GM12878 (cell line): ENCODE measurements around the gene CD180. TPM values are rescaled to one million over a fixed set of nuclear protein-coding genes. Genes with fewer than 3 reads are reported as not detected.

Experiments
- FOXK2 ChIP-seq: fragments of 450-650 bp; IDR thresholded peaks from 2 replicates; pipeline ENCODE4 v1.6.1; 2017; ENCODE audit warnings: mild to moderate bottlenecking, moderate library complexity
- HDGF ChIP-seq: fragments of 450-650 bp; IDR thresholded peaks from 2 replicates; pipeline ENCODE4 v1.6.1; 2016; ENCODE audit warnings: antibody characterized with exemption
- MEF2A ChIP-seq: IDR thresholded peaks from 2 replicates; pipeline ENCODE4 v1.6.1; 2011; ENCODE audit warnings: low read depth, mild to moderate bottlenecking, low read length, moderate library complexity; ENCODE audit not compliant: insufficient read depth
- MEF2B ChIP-seq: fragments of 450-650 bp; IDR thresholded peaks from 2 replicates; pipeline ENCODE4 v1.6.1; 2018; ENCODE audit warnings: mild to moderate bottlenecking, moderate library complexity; ENCODE audit not compliant: partially characterized antibody, poor library complexity, severe bottlenecking
- MTA3 ChIP-seq: IDR thresholded peaks from 2 replicates; pipeline ENCODE4 v1.6.1; 2012; ENCODE audit warnings: low read length, inconsistent platforms, borderline replicate concordance
- NFIC ChIP-seq: IDR thresholded peaks from 2 replicates; pipeline ENCODE4 v1.6.1; 2012; ENCODE audit warnings: low read depth, mild to moderate bottlenecking, inconsistent platforms, low read length, moderate library complexity
- NR2F1 ChIP-seq: fragments of 450-650 bp; conservative IDR thresholded peaks from 2 replicates; pipeline ENCODE4 v1.6.1; 2017; ENCODE audit warnings: mild to moderate bottlenecking
- PRDM15 ChIP-seq: fragments of 450-650 bp; formaldehyde crosslinking; IDR thresholded peaks from 2 replicates; pipeline ENCODE4 v1.4.0; 2020; ENCODE audit warnings: mild to moderate bottlenecking, moderate library complexity
- SIX5 ChIP-seq: IDR thresholded peaks from 2 replicates; pipeline ENCODE4 v1.6.1; 2011; ENCODE audit warnings: mild to moderate bottlenecking, low read depth, low read length, moderate library complexity; ENCODE audit not compliant: severe bottlenecking
- SMAD1 ChIP-seq: fragments of 450-650 bp; IDR thresholded peaks from 2 replicates; pipeline ENCODE4 v1.6.1; 2018; ENCODE audit warnings: mild to moderate bottlenecking, low read depth; ENCODE audit not compliant: partially characterized antibody
- SUZ12 ChIP-seq: fragments of 200-600 bp; sonication (generic); IDR thresholded peaks from one replicate; pipeline ENCODE4 v1.6.1; 2018; ENCODE audit warnings: antibody characterized with exemption, mild to moderate bottlenecking; ENCODE audit not compliant: unreplicated experiment
- TBL1XR1 ChIP-seq: IDR thresholded peaks from 2 replicates; pipeline ENCODE4 v1.6.1; 2012; ENCODE audit warnings: low read depth, low read length, improper control_type of control experiment
- TCF3 ChIP-seq: IDR thresholded peaks from 2 replicates; pipeline ENCODE4 v1.6.1; 2012; ENCODE audit warnings: low read depth, mild to moderate bottlenecking, low read length, borderline replicate concordance; ENCODE audit not compliant: insufficient read depth
- YY1 ChIP-seq: IDR thresholded peaks from 2 replicates; pipeline ENCODE4 v1.6.1; 2011; ENCODE audit warnings: low read depth, mild to moderate bottlenecking, low read length
- polyA plus RNA-seq, 11 experiments: library from polyadenylated mRNA; depleted of rRNA in 4 of 11; unstranded in 6 of 11; stranded (reverse) in 5 of 11; fragments of >200 nt; fragmentation: Nextera tagmentation in 4 of 11; fragmentation: Illumina TruSeq in 1 of 11; extraction: Ambion mirVana in 4 of 11; extraction: Trizol in 1 of 11; gene quantifications; 1 replicate in 1 of 11; 2 replicates in 10 of 11; pipeline versions ENCODE4 v1.2.1 to v1.2.3, GENCODE V29; 2011 to 2016; ENCODE audit warnings: inconsistent platforms in 2 of 11, missing spikeins in 2 of 11, low read depth in 1 of 11
- total RNA-seq, 4 experiments: library from RNA; depleted of rRNA in 3 of 4; stranded (reverse); fragments of >200 nt in 3 of 4; fragmentation: Illumina TruSeq in 1 of 4; extraction: Trizol in 1 of 4; gene quantifications; 2 replicates each; pipeline versions ENCODE4 v1.2.1 to v1.2.3, GENCODE V29; 2013 to 2021
- TF ChIP-seq, protein P1 (sequence below): IDR thresholded peaks from 2 replicates; pipeline ENCODE4 v1.6.1; 2012; ENCODE audit warnings: improper control_type of control experiment, low read depth, low read length; ENCODE audit not compliant: insufficient replicate concordance
- TF ChIP-seq, protein P2 (sequence below): fragments of 450-650 bp; IDR thresholded peaks from 2 replicates; pipeline ENCODE4 v1.6.1; 2017; ENCODE audit warnings: low read depth, mild to moderate bottlenecking, moderate library complexity
- TF ChIP-seq, protein P3 (sequence below): IDR thresholded peaks from 2 replicates; pipeline ENCODE4 v1.6.1; 2011; ENCODE audit warnings: mild to moderate bottlenecking, low read depth, low read length, moderate library complexity; ENCODE audit not compliant: insufficient replicate concordance

CD180 gene
- total and polyA plus RNA-seq, 10 of the 15 experiments (the other 5 are each of a cell fraction or from before 2014, with no cell fraction given): 0.22 to 9.7 (median 2.9) TPM

- TF ChIP-seq, protein P1, sequence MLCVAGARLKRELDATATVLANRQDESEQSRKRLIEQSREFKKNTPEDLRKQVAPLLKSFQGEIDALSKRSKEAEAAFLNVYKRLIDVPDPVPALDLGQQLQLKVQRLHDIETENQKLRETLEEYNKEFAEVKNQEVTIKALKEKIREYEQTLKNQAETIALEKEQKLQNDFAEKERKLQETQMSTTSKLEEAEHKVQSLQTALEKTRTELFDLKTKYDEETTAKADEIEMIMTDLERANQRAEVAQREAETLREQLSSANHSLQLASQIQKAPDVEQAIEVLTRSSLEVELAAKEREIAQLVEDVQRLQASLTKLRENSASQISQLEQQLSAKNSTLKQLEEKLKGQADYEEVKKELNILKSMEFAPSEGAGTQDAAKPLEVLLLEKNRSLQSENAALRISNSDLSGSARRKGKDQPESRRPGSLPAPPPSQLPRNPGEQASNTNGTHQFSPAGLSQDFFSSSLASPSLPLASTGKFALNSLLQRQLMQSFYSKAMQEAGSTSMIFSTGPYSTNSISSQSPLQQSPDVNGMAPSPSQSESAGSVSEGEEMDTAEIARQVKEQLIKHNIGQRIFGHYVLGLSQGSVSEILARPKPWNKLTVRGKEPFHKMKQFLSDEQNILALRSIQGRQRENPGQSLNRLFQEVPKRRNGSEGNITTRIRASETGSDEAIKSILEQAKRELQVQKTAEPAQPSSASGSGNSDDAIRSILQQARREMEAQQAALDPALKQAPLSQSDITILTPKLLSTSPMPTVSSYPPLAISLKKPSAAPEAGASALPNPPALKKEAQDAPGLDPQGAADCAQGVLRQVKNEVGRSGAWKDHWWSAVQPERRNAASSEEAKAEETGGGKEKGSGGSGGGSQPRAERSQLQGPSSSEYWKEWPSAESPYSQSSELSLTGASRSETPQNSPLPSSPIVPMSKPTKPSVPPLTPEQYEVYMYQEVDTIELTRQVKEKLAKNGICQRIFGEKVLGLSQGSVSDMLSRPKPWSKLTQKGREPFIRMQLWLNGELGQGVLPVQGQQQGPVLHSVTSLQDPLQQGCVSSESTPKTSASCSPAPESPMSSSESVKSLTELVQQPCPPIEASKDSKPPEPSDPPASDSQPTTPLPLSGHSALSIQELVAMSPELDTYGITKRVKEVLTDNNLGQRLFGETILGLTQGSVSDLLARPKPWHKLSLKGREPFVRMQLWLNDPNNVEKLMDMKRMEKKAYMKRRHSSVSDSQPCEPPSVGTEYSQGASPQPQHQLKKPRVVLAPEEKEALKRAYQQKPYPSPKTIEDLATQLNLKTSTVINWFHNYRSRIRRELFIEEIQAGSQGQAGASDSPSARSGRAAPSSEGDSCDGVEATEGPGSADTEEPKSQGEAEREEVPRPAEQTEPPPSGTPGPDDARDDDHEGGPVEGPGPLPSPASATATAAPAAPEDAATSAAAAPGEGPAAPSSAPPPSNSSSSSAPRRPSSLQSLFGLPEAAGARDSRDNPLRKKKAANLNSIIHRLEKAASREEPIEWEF: peak; percentile 61
- TF ChIP-seq NFIC (peak; percentile 97), HDGF (no peak), SUZ12 (no peak), FOXK2 (no peak), SMAD1 (no peak), YY1 (peak; percentile 89), TBL1XR1 (peak; percentile 90), MEF2B (no peak), MTA3 (0 out of 2 replicates have a peak, but pooled peaks have one; percentile 74), PRDM15 (CRISPR knock-in tag) (no peak), SIX5 (peak; percentile 13), TCF3 (peak; percentile 93), MEF2A (peak; percentile 92), NR2F1 (peak; percentile 98)
- TF ChIP-seq, protein P2, sequence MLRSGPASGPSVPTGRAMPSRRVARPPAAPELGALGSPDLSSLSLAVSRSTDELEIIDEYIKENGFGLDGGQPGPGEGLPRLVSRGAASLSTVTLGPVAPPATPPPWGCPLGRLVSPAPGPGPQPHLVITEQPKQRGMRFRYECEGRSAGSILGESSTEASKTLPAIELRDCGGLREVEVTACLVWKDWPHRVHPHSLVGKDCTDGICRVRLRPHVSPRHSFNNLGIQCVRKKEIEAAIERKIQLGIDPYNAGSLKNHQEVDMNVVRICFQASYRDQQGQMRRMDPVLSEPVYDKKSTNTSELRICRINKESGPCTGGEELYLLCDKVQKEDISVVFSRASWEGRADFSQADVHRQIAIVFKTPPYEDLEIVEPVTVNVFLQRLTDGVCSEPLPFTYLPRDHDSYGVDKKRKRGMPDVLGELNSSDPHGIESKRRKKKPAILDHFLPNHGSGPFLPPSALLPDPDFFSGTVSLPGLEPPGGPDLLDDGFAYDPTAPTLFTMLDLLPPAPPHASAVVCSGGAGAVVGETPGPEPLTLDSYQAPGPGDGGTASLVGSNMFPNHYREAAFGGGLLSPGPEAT: peak; percentile 60; the same call in 1 of the 2 replicates
- TF ChIP-seq, protein P3, sequence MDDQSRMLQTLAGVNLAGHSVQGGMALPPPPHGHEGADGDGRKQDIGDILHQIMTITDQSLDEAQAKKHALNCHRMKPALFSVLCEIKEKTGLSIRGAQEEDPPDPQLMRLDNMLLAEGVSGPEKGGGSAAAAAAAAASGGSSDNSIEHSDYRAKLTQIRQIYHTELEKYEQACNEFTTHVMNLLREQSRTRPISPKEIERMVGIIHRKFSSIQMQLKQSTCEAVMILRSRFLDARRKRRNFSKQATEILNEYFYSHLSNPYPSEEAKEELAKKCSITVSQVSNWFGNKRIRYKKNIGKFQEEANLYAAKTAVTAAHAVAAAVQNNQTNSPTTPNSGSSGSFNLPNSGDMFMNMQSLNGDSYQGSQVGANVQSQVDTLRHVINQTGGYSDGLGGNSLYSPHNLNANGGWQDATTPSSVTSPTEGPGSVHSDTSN: peak; percentile 19
Observed at GRCh38 chr5:67206929-67207328, 10.3 kb upstream of the CD180 start (continued).
